ENCODE measurements around the gene TLE1.

Gene TLE1

GRCh38 chr9:81573415-81574321 lies 115.7 kb downstream of the TLE1 start:
- DNase-seq, result no peak

GRCh38 chr9:81570083-81570482 lies 119.3 kb downstream of the TLE1 start:
- no peak for DNase-seq

- DNase-seq, result no peak
Measured at GRCh38 chr9:81566074-81566698, 123.2 kb downstream of the TLE1 start.

DNA sequence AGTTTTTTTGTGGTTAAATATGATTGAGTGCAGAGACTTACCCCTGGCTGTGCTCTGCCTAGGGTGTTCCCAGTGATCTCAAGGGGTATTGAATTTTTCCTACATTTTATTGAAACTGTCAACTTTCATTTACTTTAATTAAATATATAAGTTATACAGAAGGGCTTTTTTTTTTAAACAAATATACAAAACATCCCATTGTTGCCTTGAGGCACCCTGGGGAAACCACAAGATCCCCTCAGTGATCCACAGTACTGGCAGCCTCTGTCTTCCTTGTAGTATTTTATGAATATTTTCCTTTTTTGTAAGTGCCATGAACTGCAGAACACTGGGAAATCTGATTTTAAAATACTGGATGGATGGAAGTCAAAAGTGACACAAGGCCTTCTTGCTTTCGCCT lies 123.7 kb downstream of the TLE1 start:
- DNase-seq, result no peak

DNA sequence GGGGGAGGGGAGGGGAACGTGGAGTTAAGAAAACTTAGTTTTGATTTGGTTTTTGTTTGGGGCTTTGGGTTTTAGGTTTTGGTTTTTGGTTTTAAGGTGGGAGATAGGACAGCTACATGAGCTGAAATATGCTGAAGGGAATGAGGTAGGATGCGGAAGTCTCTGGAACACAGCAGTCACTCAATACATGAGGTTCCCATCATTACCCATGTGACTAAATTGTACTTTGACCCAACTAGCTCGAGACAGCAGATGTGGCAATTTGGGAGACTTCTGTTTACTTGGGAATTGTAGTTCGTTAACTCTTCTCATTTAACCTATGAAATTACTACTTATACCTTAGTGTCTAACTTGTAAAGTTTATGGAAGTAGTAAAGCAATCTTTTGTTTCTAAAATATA lies 124.2 kb downstream of the TLE1 start:
- DNase-seq, result no peak

GRCh38 chr9:81564632-81565031 lies 124.7 kb downstream of the TLE1 start:
- no peak for DNase-seq

GRCh38 chr9:81563739-81564138 lies 125.6 kb downstream of the TLE1 start:
- DNase-seq, result no peak

DNA sequence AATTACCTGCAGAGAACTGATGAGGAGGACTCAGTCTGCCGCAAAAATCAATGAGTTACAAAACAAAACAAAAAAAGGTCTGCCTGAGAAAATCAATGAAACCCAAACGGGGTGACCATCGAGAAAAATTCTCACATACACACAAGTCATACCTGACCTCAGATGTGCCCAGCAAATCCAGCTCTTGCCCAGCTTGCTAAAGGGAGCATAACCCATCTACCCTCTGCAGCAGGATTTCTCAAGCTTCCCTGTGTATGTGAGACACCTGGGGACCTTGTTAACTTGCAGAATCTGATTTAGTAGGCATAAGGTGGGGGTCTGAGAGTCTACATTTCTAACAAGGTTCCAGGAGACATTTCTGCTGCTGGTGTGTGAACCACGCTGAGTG lies 126.3 kb downstream of the TLE1 start:
- DNase-seq, result no peak

DNA sequence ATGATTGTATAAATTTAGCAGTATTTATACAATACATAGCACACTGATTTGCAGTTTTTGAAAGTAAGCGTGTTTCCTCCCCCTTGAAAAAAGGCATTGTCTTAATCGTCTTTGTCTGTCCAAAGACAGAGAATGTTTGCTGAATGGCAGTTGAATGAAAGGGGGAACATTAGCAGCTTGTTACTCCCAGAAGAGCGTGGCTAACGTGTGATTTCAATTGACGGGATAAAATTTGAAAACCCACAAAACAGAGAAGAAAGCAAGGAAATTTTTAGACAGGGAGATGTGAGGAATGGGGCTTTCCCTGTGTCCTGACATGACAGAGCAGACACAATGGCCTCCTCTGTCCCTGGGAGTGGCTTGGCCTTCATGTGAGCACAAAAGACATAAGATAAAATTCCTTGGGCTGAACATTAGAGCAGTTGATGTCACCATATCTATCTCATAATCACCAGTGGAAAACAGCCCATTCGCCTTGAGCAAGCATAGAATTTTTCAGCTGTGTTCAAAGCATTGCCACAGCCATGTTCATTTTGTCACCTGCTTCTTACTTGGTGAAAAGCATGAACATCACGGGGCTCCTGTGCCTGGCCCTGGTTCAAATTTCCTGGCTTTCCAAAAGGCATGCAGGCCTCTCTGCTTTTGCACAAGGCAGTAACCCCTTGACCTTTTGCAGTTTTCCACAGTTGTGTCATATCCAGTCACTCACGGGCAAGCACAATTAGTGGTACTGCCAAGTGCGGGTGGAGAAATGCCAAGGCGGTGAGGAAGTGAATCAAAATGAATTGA lies 126.9 kb downstream of the TLE1 start:
- DNase-seq, result no peak

DNA sequence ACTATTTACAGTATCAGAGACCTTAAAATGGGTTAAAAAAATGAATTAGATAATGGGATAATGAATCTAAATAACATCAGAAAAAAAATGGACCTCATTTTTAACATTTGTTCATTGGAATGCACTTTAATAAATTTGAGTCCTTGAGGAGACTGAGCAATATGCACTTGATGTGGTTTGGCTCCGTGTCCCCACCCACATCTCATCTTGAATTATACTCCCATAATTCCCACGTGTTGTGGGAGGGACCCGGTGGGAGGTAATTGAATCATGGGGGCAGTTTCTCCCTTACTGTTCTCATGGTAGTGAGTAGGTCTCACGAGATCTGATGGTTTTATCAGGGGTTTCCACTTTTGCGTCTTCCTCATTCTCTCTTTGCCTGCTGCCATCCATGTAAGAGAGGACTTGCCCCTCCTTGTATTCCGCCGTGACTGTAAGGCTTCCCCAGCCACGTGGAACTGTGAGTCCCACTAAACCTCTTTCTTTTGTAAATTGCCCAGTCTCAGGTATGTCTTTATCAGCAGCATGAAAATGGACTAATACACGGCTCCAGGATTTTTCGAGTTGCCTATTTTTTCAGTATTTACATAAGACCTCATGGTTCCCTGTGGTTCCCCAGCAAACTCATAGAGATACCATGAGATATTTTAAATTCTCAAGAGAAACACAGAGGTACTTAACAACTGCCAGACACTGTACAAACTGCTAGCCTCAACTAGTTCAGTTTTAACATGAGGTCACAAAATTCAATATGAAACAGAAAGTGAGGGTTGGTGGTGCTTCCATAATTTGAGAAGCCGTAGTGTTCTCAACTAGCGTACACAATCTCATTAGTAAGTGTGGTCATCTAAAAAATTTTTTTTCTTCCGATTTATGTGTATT lies 128.3 kb downstream of the TLE1 start:
- DNase-seq, result no peak

DNA sequence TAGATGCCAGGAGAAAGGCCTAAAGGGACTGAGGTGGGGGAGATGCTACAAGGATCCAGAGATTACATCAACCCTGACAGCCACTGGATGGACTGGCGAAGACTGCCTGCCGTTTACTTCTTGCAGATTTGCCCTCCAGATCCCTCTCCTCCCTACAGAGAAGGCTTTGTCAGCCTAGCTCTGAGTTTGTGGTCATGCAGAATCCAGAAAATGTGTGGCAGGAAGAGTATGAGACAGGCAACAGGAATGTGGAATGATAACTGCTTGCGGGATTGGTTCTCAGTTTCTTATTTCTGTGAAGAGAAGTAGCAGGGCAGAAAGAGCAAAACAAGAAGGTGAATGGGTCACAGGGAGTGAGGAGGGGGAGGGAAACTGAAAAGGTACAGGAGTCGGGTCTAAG lies 129.6 kb downstream of the TLE1 start:
- DNase-seq, result no peak

GRCh38 chr9:81559197-81559596 lies 130.2 kb downstream of the TLE1 start:
- DNase-seq, result no peak

- DNase-seq, result no peak
Measured at GRCh38 chr9:81558091-81558830, 131.1 kb downstream of the TLE1 start.

GRCh38 chr9:81557452-81558090 lies 131.8 kb downstream of the TLE1 start:
- DNase-seq, result no peak

GRCh38 chr9:81556923-81557322 lies 132.4 kb downstream of the TLE1 start:
- DNase-seq, result no peak

- no peak for DNase-seq
Measured at GRCh38 chr9:81552581-81552991, 136.8 kb downstream of the TLE1 start.

- no peak for DNase-seq
Measured at GRCh38 chr9:81550207-81550583, 139.2 kb downstream of the TLE1 start.

GRCh38 chr9:81549500-81550206 lies 139.7 kb downstream of the TLE1 start:
- no peak for DNase-seq

DNA sequence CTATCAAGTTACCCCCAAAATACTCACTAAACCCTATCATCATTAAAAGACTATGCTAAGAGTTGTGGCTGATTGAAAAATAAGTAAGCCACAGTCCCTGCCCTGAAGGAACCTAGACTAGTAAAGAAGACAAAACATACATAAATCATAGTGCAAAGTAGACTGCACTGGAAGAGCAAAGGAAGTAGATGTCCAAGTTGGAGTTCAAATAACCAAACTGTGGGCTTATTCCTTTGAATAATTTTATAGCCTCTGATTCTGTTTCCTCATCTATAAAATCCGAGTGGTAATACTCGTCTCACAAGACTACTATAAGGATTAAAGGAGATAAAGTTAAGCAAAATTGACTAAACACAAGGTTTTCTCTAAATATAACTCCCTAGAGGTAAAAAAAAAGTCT lies 140.4 kb downstream of the TLE1 start:
- DNase-seq, result no peak

GRCh38 chr9:81546489-81546888 lies 142.9 kb downstream of the TLE1 start:
- DNase-seq, result no peak

DNA sequence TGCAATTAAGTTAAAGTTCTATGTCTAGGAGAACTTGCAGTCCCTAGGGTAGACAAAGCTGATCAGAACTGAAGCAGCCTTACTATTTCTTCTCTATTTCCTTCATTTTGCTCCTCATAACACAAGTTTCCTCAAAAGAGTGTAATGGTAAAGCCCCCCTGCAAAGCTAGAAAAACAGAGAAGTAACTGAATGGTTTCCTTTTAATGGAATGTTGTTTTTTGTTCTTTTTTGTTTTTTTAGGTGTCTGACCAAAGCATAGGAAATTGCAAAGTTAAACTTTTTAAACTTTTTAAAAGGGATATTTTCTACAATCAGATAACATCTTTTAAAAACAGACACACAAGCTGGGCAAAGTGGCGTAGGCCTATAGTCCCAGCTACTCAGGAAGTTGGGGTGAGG lies 145.7 kb downstream of the TLE1 start:
- no peak for DNase-seq

Data from cortex of kidney (tissue), 1 donor.